ENCODE measurements around the gene LBHD2.

- TF ChIP-seq CTCF (IDR thresholded peaks at IDR 0.05) (no peak), POLR2A (IDR thresholded peaks at IDR 0.05) (peak; percentile 24)
These were observed 28.3 kb upstream of the LBHD2 start for GRCh38 chr14:103055695-103056094.

Data from right lobe of liver (tissue), 4 donors.